GM12878 (cell line): ENCODE measurements around the gene GDF3. TPM values are rescaled to one million over a fixed set of nuclear protein-coding genes. Genes with fewer than 3 reads are reported as not detected.

Source experiments
- ATAC-seq: fragments of 200-7000 bp; cut with Tn5 transposase; 3 replicates; pipeline ENCODE4 v1.9.1; 2020; ENCODE audit warnings: mild to moderate bottlenecking, moderate library complexity
- BruUV-seq: library from RNA; stranded (reverse); fragments of 400-500 nt; replicated peaks from 2 replicates; lab custom pipeline; 2021; lab: Mats Ljungman, UMichigan
- CTCF ChIA-PET: fragments of 300-600 bp; sonication (Branson Sonifier 250); formaldehyde crosslinking; extraction: SDS; loops from one replicate; lab custom pipeline; 2021; ENCODE audit warnings: inconsistent platforms; lab: Yijun Ruan, JAX
- POLR2A ChIA-PET: fragments of 350-600 bp; formaldehyde crosslinking; extraction: SDS; loops from one replicate; lab custom pipeline; 2021; ENCODE audit warnings: inconsistent platforms; lab: Charles Lee
- RAD21 ChIA-PET: fragments of 300-600 bp; sonication (Branson Sonifier 250); formaldehyde crosslinking; loops from one replicate; lab custom pipeline; 2023; ENCODE audit warnings: antibody characterized with exemption; ENCODE audit not compliant: unreplicated experiment; lab: Charles Lee
- SMC1A ChIA-PET: fragments of 300-600 bp; sonication (Branson Sonifier 250); formaldehyde crosslinking; loops from one replicate; lab custom pipeline; 2023; ENCODE audit not compliant: unreplicated experiment, uncharacterized antibody; lab: Charles Lee
- DNase-seq: peaks from one replicate; pipeline ENCODE4 v3.0.0-alpha.2; 2011; ENCODE audit warnings: low read depth, low spot score
- FAIRE-seq: peaks from 3 replicates; lab custom pipeline; 2011; peaks lifted over from hg19 to GRCh38; lab: Jason Lieb, UNC
- H2AFZ ChIP-seq: 2 replicates; pipeline ENCODE4 v1.6.0; 2011; ENCODE audit warnings: low read depth, low read length, control low read depth; ENCODE audit not compliant: control insufficient read depth
- H3K27ac ChIP-seq: 2 replicates; pipeline ENCODE4 v1.5.1; 2011; ENCODE audit warnings: control low read depth; ENCODE audit not compliant: control insufficient read depth, insufficient read depth
- H3K27me3 ChIP-seq, 2 experiments: replicated peaks in 1 of 2; 2 replicates each; pipeline versions ENCODE4 v1.6.0 to v1.6.1; 2011; ENCODE audit warnings: low read length in 1 of 2; ENCODE audit not compliant: control insufficient read depth in 2 of 2, insufficient read depth in 2 of 2
- H3K36me3 ChIP-seq, 2 experiments: 2 replicates each; pipeline ENCODE4 v1.5.1; 2011; ENCODE audit warnings: low read length in 1 of 2; ENCODE audit not compliant: control insufficient read depth in 2 of 2, insufficient read depth in 2 of 2
- H3K4me1 ChIP-seq: 2 replicates; pipeline ENCODE4 v1.6.1; 2011; ENCODE audit warnings: mild to moderate bottlenecking, low read length, moderate library complexity, mixed read lengths; ENCODE audit not compliant: control insufficient read depth, insufficient read depth
- H3K4me2 ChIP-seq: 2 replicates; pipeline ENCODE4 v1.6.0; 2011; ENCODE audit warnings: control low read depth; ENCODE audit not compliant: control insufficient read depth, insufficient read depth
- H3K4me3 ChIP-seq: fragments of 200-600 bp; sonication (generic); 2 replicates; pipeline ENCODE4 v1.5.1; 2016
- H3K79me2 ChIP-seq: 2 replicates; pipeline ENCODE4 v1.6.0; 2011; ENCODE audit warnings: low read length; ENCODE audit not compliant: control insufficient read depth, insufficient read depth
- H3K9ac ChIP-seq: 2 replicates; pipeline ENCODE4 v1.8.0; 2011; ENCODE audit warnings: low read length, control low read depth, mixed read lengths; ENCODE audit not compliant: control insufficient read depth, insufficient read depth
- H3K9me3 ChIP-seq: replicated peaks from 3 replicates; pipeline ENCODE4 v1.5.1; 2011; ENCODE audit warnings: mild to moderate bottlenecking, low read length; ENCODE audit not compliant: control insufficient read depth, insufficient read depth
- H4K20me1 ChIP-seq: 2 replicates; pipeline ENCODE4 v1.6.0; 2011; ENCODE audit not compliant: control insufficient read depth, insufficient read depth
- CREM ChIP-seq: IDR thresholded peaks from 2 replicates; pipeline ENCODE4 v1.6.1; 2014; ENCODE audit warnings: antibody characterized with exemption, low read depth
- EGR1 ChIP-seq, 2 experiments: IDR thresholded peaks; 1 replicate in 1 of 2; 2 replicates in 1 of 2; pipeline ENCODE4 v1.6.1; 2011 to 2012; ENCODE audit warnings: low read depth in 2 of 2, low read length in 2 of 2, borderline replicate concordance in 1 of 2, mild to moderate bottlenecking in 1 of 2, moderate library complexity in 1 of 2
- ESRRA ChIP-seq: IDR thresholded peaks from 2 replicates; pipeline ENCODE4 v1.6.1; 2012; ENCODE audit warnings: mild to moderate bottlenecking, low read length, improper control_type of control experiment
- FOS ChIP-seq: IDR thresholded peaks from 3 replicates; pipeline ENCODE4 v1.6.1; 2011; ENCODE audit warnings: borderline replicate concordance; ENCODE audit not compliant: insufficient read length; ENCODE audit errors: extremely low read depth
- HSF1 ChIP-seq: fragments of 150-350 bp; IDR thresholded peaks from 2 replicates; pipeline ENCODE4 v1.6.1; 2014; ENCODE audit warnings: mild to moderate bottlenecking, low read depth, low read length
- IKZF1 ChIP-seq: fragments of 450-650 bp; conservative IDR thresholded peaks from 2 replicates; pipeline ENCODE4 v1.6.1; 2017; ENCODE audit warnings: antibody characterized with exemption, mild to moderate bottlenecking
- MXI1 ChIP-seq: fragments of 150-350 bp; IDR thresholded peaks from 2 replicates; pipeline ENCODE4 v1.6.1; 2011; ENCODE audit warnings: low read depth, mild to moderate bottlenecking, inconsistent platforms, low read length, improper control_type of control experiment
- PKNOX1 ChIP-seq: fragments of 450-650 bp; IDR thresholded peaks from 2 replicates; pipeline ENCODE4 v1.6.1; 2016; ENCODE audit warnings: mild to moderate bottlenecking
- SREBF2 ChIP-seq: IDR thresholded peaks from 2 replicates; pipeline ENCODE4 v1.6.1; 2012; ENCODE audit warnings: mild to moderate bottlenecking, low read length
- STAT3 ChIP-seq: IDR thresholded peaks from 2 replicates; pipeline ENCODE4 v1.6.1; 2011; ENCODE audit warnings: low read depth, low read length, improper control_type of control experiment
- SUPT20H ChIP-seq: IDR thresholded peaks from 2 replicates; pipeline ENCODE4 v1.6.1; 2011; ENCODE audit warnings: low read depth, mild to moderate bottlenecking, low read length, moderate library complexity, borderline replicate concordance; ENCODE audit not compliant: control insufficient read depth
- TAF1 ChIP-seq: IDR thresholded peaks from 2 replicates; pipeline ENCODE4 v1.6.1; 2011; ENCODE audit warnings: mild to moderate bottlenecking, low read depth, low read length, borderline replicate concordance
- ZBED1 ChIP-seq: IDR thresholded peaks from 2 replicates; pipeline ENCODE4 v1.6.1; 2016; ENCODE audit warnings: borderline replicate concordance
- ZNF217 ChIP-seq: fragments of 450-650 bp; IDR thresholded peaks from 2 replicates; pipeline ENCODE4 v1.6.1; 2017; ENCODE audit warnings: antibody characterized with exemption, mild to moderate bottlenecking
- WGBS: methylation state at CpG from one replicate; pipeline ENCODE4 v1.1.6; 2016; ENCODE audit warnings: low lambda C conversion rate; ENCODE audit not compliant: insufficient replicate concordance, insufficient coverage; ENCODE audit errors: missing lambda C conversion rate; 5-methylcytosine and 5-hydroxymethylcytosine counted together
- in situ Hi-C: fragments of 300-500 bp; cut with MboI; formaldehyde crosslinking; loops from 9 replicates; pipeline ENCODE4 v1.14.3; 2018; ENCODE audit warnings: mixed read lengths
- intact Hi-C: fragments of 100-400 bp; cut with micrococcal nuclease; formaldehyde crosslinking; loops from one replicate; pipeline ENCODE4 v1.14.2; 2022; ENCODE audit not compliant: unreplicated experiment
- polyA plus RNA-seq, 11 experiments: library from polyadenylated mRNA; depleted of rRNA in 4 of 11; unstranded in 6 of 11; stranded (reverse) in 5 of 11; fragments of >200 nt; fragmentation: Nextera tagmentation in 4 of 11; fragmentation: Illumina TruSeq in 1 of 11; extraction: Ambion mirVana in 4 of 11; extraction: Trizol in 1 of 11; gene quantifications; 1 replicate in 1 of 11; 2 replicates in 10 of 11; pipeline versions ENCODE4 v1.2.1 to v1.2.3, GENCODE V29; 2011 to 2016; ENCODE audit warnings: inconsistent platforms in 2 of 11, missing spikeins in 2 of 11, low read depth in 1 of 11
- total RNA-seq, 4 experiments: library from RNA; depleted of rRNA in 3 of 4; stranded (reverse); fragments of >200 nt in 3 of 4; fragmentation: Illumina TruSeq in 1 of 4; extraction: Trizol in 1 of 4; gene quantifications; 2 replicates each; pipeline versions ENCODE4 v1.2.1 to v1.2.3, GENCODE V29; 2013 to 2021

The GDF3 gene
- total and polyA plus RNA-seq, 10 of the 15 experiments (the other 5 are each of a cell fraction or from before 2014, with no cell fraction given), result not detected

- Histone ChIP-seq H3K4me1 (peaks cover 2% of the 10 kb centered on the region; the same call in 1 of the 2 replicates), H4K20me1 (no peaks in the 10 kb centered on the region), H3K27me3 (no peaks in the 10 kb centered on the region), H3K4me3 (no peak overlapping the region), H3K9ac (no peak overlapping the region), H3K4me2 (no peak overlapping the region), H3K36me3 (no peaks in the 10 kb centered on the region)
- ChIA-PET CTCF (interaction anchor here (0.6 to 3.7 kb wide), 22 partner anchors 8 to 424 kb away, joined by 3 to 25 read pairs (median 4); no protein-coding TSS in a partner anchor), SMC1A (interaction anchor here (0.9 to 1.3 kb wide), 4 partner anchors 26 to 452 kb away, joined by 3 read pairs; partner anchors contain the start of gene PEX5), POLR2A (no interaction called here)
- in situ Hi-C loops, result no loop called here
- 100% methylated on average over 1 of the region's 1 CpG for WGBS
- DNase-seq, result no peak
- no TSS peak for BruUV-seq
- TF ChIP-seq TAF1 (no peak), ZNF217 (no peak), ZBED1 (no peak), CREM (no peak), SREBF2 (no peak), HSF1 (no peak), IKZF1 (no peak), SUPT20H (no peak), MXI1 (no peak), STAT3 (no peak), FOS (no peak), ESRRA (no peak), PKNOX1 (no peak), EGR1 (IDR thresholded peaks at IDR 0.05; ENCODE audit: borderline replicate concordance in 1 of 2, low read depth in 2 of 2, low read length in 2 of 2) (no peak)
- TF ChIP-seq, all 136 proteins: peak for 0
- intact Hi-C loops, result loop anchor here (10.0 kb wide), 1 partner anchor 163 kb away; no protein-coding TSS in a partner anchor
- RAD21 ChIA-PET, result interaction anchor here (1.6 kb wide), 1 partner anchor 163 kb away, joined by 6 read pairs; no protein-coding TSS in a partner anchor
- FAIRE-seq (no peak), ATAC-seq (no peak)
- Histone ChIP-seq H3K9me3 (no peaks in the 10 kb centered on the region), H3K79me2 (no peaks in the 10 kb centered on the region), H2AFZ (no peak overlapping the region), H3K27ac (no peak overlapping the region)
These were observed 53.3 kb downstream of the GDF3 start for GRCh38 chr12:7642287-7642686.
